ENCODE measurements around the gene DYNLT3.

Gene DYNLT3

DNA sequence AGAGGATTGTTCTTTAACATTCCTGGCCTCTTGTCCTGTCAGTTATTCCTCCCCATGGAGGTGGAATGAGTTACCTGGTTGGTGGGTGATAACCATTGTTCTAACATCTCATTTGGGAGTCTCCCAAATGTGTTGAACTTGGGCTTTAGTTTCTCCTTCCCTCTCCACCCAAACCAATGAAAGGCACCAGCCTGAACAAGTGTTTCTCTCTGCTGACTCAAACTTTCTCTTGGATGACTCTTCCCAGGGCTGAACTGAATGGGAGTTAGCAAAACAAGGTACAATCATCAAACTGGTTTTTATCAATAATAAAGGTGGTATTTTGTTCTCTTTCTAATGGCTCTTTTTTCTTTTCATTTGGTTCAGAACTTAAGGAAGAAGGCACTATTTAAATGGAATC is 2.7 kb downstream of the DYNLT3 start:
- no peak for DNase-seq (ENCODE audit: low read depth)

DNA sequence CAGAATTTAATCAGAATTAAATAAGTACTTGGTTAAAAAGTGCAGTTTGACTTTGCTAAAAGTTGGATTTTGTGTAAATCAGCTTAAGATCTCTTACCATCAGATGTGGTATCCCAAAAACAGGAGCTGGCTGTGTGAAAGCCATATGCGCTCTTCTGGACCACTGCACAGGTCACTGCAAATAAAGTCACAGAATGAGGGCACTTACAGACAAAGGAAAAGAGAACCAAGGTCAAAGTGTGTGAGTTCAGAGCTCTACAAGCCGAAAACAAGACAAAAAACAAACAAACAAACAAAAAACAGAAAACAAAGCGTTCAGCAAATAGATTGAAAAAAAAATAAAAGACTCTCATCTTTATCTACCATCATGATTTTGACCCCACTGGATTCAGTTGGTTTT is 6.4 kb downstream of the DYNLT3 start:
- no peak for DNase-seq (ENCODE audit: low read depth)

DNA sequence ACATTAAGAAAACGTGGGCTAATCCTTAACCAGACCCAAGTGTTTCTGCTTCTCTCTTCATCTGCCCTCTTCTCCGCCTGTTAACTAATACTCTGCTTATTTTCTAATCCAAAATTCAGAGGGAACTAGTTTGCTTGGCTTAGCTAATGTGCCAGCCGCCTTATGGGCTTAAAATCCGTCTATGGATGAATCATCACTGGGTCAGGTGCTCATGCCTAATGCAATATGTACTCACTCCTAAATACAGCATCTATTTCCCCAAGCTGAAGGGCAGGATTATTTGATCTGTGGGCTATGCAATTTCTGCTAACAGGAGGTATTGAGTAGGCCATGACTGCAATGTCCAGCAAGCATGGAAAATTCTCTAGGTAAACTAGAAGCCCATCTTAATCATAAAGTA is 12.4 kb downstream of the DYNLT3 start:
- peak; percentile 7 for DNase-seq (ENCODE audit: low read depth)

DNA sequence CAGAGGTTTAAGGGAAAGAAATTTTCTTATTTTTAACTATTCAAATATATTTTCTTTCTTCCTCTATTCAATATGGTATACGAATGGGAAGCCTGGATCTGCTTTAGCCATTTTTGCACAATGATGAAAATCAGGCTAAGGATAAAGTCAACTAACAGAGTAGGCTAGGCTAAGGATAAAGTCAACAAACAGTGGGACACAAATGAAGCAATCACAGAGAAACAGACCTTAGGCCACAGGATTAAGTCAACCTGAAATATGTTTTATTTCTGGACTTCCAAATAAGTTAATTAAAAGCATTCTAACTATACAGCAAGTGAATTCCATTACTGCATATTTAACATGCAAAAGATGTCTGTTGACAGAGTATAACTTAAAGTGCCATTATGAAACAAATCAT is 17.0 kb downstream of the DYNLT3 start:
- no peak for DNase-seq (ENCODE audit: low read depth)

DNA sequence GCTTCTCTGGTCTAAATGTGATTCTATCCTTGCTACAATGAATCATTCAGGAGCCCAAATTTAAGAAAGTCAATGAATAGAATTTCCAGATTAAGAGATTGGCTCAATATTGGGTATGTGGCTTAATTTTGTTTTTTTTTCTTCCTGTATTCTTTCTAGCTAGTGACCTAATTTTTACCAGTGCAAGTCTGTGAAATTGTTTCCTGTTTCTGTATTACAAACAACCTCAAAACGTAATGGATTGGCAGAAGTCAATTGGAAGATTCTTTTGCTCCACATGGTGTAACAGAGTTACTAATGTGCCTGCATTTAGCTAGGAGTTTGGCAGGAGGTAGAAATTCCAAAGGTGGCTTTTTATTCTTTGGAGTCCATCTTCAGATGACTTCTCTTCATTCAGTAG is 17.6 kb downstream of the DYNLT3 start:
- no peak for DNase-seq (ENCODE audit: low read depth)

DNA sequence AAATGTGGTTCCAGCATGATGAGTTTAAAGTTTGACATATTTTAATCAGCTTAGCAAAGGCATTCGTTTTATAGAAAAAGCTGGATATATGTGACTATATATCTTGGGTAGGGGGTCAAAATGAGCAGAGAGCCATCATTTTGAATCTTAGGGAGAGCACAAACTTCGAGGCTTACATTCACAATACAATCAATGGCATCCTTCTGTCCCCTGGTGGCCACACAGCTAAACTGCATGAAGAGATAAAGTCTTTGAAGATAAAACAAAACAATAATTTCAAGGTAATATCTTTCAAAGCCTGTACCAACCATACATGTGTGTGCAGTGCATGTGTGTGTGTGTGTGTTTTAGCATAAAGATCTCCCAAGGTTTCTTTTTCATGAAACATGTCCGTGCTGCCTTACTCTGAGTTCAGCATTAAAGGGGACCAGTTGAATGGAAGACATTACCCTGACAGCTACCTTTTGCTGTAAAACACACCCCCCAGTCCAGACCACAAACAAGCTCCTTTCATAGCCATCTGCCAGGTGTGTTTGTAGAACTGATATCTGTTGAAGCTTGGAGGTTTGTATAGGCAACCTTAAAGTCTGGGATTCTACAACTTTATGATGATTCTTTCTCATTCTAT is 22.0 kb downstream of the DYNLT3 start:
- DNase-seq (ENCODE audit: low read depth) = peak; percentile 42

DNA sequence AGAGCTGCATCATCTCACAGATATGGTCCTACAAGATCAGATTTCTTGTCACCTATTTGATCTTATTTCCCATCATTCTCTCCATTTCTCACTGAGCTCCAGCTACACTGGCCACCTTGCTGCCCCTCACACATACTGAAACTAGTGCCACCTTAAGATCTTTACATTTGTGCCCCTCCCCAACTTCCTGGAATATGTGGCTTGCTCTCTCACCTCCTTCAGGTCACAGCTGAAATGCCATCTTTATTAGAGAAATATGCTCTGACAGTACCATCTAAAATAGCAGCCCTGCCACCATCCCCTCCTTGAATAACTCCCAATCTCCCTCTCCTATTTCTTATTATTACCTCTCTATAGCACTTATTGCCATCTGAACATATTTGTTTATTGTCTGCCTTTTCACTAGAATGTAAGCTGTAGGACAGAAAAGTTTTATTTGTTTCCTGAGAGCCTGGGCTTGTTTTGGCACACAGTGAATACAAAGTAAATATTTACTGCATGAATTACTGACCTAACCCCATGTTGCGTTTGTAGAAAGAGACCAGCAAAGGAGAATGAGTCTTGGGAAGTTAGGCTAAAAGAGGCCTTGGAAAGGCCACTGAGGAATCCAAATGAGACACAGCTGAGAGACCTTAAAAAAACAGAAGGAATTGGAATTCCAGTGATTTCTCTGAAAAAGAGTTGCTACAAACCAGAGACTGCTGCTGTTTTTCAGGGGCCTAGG is 22.7 kb downstream of the DYNLT3 start:
- DNase-seq (ENCODE audit: low read depth) = no peak

DNA sequence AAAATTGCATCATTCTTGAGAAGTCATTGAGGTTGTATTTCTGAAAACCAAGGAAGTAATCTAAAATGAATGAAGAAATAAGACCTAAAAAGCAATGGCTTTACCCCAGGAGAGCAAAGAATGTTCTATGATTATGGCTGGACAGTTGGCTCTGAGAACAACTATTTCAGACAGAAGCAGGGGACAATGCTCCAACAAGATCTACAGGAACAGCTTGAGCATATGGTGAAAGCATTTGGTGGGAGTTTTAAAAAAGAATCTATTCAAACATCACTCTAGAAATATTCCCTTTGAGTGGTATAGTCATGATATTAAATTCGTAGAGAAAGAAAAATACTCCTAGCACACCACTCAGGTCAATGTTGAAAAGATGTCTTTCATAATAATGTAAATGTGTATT is 26.7 kb downstream of the DYNLT3 start:
- no peak for DNase-seq (ENCODE audit: low read depth)

DNA sequence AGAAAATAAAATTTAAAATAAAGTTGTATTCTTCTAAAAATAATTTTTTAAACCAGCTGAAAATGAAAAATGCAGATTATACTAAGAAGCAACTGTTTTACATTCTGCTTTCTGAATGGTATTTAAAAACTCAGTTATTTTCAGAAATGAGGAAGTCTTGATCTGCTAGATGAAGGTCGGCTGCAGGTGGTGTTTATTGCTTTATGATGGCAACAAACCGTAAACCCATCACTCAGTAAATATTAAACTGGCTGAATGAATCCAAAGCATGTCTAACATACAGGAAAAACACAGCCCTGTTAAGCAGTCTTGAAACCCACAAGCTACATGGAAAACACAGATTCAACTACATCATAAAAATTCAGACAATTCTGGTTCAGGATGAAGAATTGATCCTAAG is 29.3 kb downstream of the DYNLT3 start:
- no peak for DNase-seq (ENCODE audit: low read depth)

DNA sequence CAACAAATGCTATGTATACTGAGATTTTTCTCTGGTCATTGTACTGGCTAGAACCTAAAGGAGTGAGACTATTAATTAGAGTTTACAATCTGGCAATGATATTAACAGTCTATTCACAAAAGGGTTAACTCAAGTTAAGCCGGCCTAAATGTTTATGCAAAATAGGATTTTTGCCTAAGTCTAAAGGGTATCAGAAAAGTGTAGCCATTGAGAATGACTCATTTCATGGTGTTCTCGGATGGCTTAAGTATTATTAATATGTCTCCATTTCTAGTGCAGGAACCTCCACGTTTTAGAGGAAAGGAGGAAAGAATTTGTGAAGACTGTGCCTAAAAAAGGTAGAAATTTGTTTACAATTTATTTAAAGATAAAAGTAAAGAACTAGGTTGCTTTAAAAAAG is 29.8 kb downstream of the DYNLT3 start:
- no peak for DNase-seq (ENCODE audit: low read depth)

DNA sequence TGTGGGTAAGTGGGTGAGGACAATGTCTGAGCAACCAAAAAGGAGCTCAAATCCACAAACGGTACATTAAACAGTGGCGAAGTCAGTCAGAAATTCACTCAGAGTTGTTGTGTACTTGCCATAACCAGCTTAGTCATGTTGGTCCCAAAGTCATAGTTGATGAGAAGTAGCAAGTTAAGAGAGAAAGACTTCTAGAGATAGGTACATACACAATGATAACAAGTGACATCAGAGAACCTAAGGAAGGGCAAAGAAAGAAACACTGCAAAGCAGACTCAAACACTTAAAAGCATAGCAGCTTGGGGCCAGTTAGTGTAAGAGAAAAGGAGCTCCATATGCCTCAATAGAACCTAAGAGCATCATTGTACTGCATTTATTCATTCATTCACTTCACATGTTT is 30.2 kb downstream of the DYNLT3 start:
- DNase-seq (ENCODE audit: low read depth) = no peak

DNA sequence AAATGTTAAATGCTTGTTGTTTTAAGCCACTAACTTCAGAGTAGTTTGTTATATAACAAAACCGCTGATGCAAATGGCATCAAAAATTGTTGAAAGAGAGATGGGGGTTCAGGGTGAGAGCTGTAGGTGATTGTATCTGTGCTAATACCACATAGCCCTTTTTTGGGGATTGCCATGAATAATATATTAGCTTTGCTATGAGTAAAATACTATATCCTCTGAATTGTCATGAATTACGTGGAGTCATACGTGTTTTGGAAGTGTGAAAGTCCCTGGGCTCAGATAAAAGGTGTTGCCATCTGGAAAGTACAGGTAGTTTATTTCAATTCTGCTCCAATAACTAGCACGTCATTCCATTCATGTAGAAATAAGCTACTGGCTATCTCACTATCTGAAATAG is 30.6 kb downstream of the DYNLT3 start:
- DNase-seq (ENCODE audit: low read depth) = no peak

DNA sequence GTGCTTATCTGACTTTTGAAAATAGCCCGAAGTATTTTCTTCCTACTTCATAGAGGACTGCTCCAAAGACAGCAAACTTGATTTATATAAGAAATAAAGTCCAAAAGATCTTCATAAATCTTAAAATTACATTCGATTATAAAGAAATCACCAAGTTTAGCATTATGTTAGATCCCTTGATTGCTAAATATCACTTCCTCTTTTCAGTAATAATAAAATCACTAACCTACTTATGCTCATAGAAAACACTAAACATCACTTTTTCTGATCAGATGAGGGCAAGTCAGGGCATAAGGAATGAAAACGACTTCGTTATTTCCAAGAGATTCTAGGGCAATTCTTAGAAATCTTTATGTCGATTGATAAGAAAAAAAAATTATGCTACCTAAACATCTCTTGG is 32.0 kb downstream of the DYNLT3 start:
- DNase-seq (ENCODE audit: low read depth) = no peak

DNA sequence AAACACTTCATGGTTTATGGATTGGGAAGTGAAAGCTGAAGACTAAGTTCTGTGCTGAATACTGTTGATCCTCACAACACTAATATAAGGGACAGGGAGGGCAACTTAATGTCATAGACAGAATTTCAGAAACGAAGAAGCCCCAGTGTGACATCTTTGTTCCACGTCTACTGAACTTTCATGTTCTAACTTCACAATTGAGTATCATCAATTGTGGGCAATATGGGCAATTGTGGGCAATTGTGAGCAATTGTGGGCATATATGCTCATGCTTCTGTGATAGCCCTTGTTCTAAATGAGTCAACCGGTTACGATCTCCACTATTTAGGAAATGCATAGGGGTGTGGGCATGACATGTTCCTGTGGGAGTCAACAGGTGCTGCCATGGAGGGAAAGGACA is 33.8 kb downstream of the DYNLT3 start:
- no peak for DNase-seq (ENCODE audit: low read depth)

DNA sequence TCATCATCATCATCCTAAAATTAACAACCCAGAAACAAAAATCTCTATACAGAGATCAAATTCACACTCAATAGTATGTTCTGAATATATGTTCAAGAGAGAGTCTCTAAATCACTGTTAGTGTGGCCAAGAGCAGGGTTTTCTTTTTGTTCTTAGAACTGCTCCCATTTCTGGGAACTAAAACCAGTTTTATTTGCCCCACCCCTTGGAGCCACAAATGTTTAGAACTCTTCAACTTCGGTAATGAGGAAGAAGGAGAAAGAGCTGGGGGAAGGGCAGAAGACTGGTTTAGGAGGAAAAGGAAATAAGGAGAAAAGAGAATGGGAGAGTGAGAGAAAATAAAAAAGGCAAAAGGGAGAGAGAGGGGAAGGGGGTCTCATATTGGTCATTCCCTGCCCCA is 35.3 kb downstream of the DYNLT3 start:
- no peak for DNase-seq (ENCODE audit: low read depth)

DNA sequence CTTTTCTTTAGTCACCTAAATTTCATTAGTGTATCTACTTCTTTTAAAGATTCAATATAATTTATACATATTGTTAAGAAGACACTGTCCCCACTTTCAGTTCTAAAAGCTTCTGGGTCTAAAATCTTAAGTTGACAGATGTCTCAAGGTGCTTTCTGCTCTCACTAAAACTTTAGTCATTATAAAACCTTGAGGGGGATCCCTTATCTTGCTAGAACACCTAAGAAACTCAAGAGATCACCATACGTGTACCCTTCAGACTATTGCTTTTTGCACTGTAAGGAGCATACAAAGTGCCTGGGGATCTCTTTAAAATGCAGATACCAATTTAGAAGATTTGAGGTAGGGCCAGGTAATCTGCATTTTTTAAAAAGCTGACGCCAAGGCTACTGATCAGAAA is 37.4 kb downstream of the DYNLT3 start:
- DNase-seq (ENCODE audit: low read depth) = no peak

DNA sequence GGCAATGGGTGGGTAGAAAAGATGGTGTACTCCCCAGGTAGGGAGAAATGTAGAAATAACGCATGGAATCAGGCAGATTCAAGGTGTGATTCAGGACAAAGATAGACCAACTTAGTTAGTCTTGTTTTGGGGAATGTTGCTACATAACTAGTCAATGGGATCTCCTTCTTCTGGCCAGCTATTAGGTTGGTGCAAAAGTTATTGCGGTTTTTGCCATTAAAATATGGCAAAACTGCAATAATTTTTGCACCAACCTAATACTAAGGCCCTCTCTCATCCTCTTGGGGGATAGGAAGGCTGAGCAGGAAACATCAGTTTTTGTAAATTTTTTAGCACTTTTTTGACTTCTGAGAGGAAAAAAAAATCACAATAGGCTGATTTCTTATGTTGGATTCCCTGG is 44.3 kb downstream of the DYNLT3 start:
- no peak for DNase-seq (ENCODE audit: low read depth)

DNA sequence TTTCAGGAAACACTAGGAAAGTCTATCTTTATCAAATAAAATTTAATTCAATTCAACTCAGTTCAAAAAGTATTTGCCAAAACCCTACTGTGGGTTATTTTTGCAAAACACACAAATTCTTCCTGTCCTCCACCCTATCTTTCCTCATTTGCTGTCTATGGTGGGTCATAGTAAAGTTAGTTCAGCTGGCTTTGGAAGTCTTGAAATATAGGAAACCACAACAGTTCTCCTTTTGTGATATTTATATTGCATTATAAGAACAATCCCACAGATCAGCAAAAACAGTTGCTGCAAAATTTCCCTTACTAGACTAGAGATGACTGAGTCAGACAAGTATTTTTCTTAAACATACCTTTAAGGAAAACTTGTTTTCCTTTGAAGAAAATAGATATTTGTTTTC is 45.3 kb downstream of the DYNLT3 start:
- DNase-seq (ENCODE audit: low read depth) = no peak

DNA sequence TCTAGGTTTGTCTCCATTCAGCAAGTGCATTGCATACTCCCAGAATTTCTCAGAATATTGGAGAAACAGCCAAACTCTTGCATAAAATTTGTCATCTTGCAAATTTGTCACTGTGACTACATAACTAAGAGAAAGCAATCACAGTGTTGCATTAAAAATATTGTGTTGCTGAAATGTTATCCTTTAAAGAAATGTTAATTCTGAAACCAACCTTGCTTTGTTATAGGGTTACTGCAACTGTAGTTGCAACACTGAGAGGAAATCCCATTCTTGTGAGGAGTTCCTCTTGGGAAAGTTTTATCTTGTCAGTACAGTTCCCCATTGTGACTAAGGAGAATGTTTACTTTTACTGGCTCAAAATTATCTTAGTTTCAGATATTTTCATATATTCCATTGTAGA is 46.7 kb downstream of the DYNLT3 start:
- DNase-seq (ENCODE audit: low read depth) = no peak

DNA sequence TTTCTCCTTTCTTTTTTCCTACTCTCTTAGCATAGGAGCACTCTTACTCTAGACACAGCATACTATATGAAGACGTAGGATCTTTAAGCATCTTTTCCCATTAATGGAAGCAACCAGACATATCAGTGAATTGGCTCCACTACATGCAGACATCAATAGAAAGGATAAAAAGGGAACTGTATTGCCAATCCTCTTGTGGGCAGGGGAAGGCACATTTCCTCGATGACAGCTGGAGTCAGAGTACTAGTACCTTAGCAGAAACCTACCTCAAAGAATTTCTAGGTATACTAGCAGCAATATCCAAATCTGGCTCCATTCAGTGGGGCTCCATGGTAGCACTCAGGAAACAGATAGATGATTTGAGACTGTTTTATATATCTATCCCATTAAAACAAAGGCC is 47.4 kb downstream of the DYNLT3 start:
- DNase-seq (ENCODE audit: low read depth) = no peak

DNA sequence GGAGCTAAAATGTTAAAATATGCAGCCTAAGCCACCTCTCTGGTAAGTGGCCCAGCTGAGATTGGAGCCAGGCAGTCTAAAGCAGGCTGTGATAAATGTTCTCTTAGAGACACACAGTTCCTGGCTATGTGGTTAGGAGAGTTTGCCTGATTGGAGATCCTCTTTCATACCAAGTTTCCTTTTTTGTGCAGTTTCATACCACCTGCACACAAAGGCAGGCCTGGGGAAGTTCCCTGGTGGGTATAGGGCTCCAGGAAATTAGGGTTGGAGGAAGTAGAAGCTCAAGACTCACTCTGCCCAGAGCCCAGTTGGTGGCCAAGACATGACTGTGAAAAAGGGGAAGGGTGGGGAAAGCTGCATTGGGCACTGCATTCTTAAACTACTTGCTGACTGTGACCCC is 50.6 kb downstream of the DYNLT3 start:
- no peak for DNase-seq (ENCODE audit: low read depth)

DNA sequence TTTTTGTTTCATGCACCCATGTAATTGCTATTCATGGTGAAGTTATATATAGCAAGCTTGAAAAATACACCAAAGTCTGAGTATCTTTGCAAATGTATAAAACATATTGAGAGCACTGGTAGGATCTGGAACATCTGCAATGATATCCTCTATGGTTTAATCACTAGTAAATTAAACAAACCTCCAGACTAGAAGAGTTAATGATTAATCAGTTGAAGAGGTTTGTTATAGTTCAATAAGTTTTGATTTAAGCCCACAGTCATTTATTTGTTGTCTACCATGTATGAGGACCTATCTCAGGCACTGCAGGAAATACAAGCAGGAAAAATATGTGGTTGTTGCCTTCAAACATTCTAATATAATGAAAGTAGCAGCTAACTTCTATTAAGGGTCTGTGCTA is 51.1 kb downstream of the DYNLT3 start:
- no peak for DNase-seq (ENCODE audit: low read depth)

Measured in iris pigment epithelial cell (primary cell).